Adipocyte (in vitro differentiated cells): ENCODE data around the gene ARHGDIB.

ENCODE experiments used
- DNase-seq: peaks from one replicate; pipeline ENCODE4 v3.0.0-alpha.2; 2015; ENCODE audit warnings: low read depth
- H3K27me3 ChIP-seq: replicated peaks from 2 replicates; pipeline ENCODE4 v1.7.0; 2013; ENCODE audit warnings: mild to moderate bottlenecking, low read length, moderate library complexity; ENCODE audit not compliant: control insufficient read depth, insufficient read depth
- H3K36me3 ChIP-seq: 2 replicates; pipeline ENCODE4 v1.7.0; 2013; ENCODE audit warnings: low read length, mild to moderate bottlenecking, moderate library complexity; ENCODE audit not compliant: control insufficient read depth, insufficient read depth, severe bottlenecking
- H3K4me1 ChIP-seq: 2 replicates; pipeline ENCODE4 v1.7.0; 2013; ENCODE audit warnings: mild to moderate bottlenecking, low read length, moderate library complexity; ENCODE audit not compliant: control insufficient read depth, insufficient read depth
- H3K4me3 ChIP-seq: 2 replicates; pipeline ENCODE4 v1.7.0; 2013; ENCODE audit warnings: mild to moderate bottlenecking, low read length, moderate library complexity
- H3K9ac ChIP-seq: 2 replicates; pipeline ENCODE4 v1.7.0; 2013; ENCODE audit warnings: mild to moderate bottlenecking, low read length, moderate library complexity
- H3K9me3 ChIP-seq: 2 replicates; pipeline ENCODE4 v1.7.0; 2013; ENCODE audit warnings: mild to moderate bottlenecking, low read length, moderate library complexity; ENCODE audit not compliant: control insufficient read depth

ARHGDIB gene

GRCh38 chr12:14956024-14956891 lies 5.1 kb downstream of the ARHGDIB start:
- Histone ChIP-seq H3K9me3 (no peaks in the 10 kb centered on the region), H3K36me3 (no peaks in the 10 kb centered on the region), H3K4me1 (peaks cover 19% of the 10 kb centered on the region), H3K9ac (no peak overlapping the region), H3K4me3 (no peak overlapping the region), H3K27me3 (no peaks in the 10 kb centered on the region)
- no peak for DNase-seq

GRCh38 chr12:14954269-14954668 lies 7.1 kb downstream of the ARHGDIB start:
- DNase-seq: no peak
- no peaks in the 10 kb centered on the region for H3K9me3 ChIP-seq
- H3K4me3 ChIP-seq: no peak overlapping the region
- no peaks in the 10 kb centered on the region for H3K27me3 ChIP-seq
- H3K9ac ChIP-seq: no peak overlapping the region
- H3K36me3 ChIP-seq: no peaks in the 10 kb centered on the region
- H3K4me1 ChIP-seq: peaks cover 15% of the 10 kb centered on the region

GRCh38 chr12:14953752-14954151 lies 7.6 kb downstream of the ARHGDIB start:
- Histone ChIP-seq H3K4me1 (peaks cover 19% of the 10 kb centered on the region), H3K9me3 (no peaks in the 10 kb centered on the region), H3K4me3 (no peak overlapping the region), H3K9ac (no peak overlapping the region), H3K27me3 (no peaks in the 10 kb centered on the region), H3K36me3 (no peaks in the 10 kb centered on the region)
- no peak for DNase-seq

- H3K4me1 ChIP-seq: peaks cover 24% of the 10 kb centered on the region
- no peaks in the 10 kb centered on the region for H3K36me3 ChIP-seq
- H3K27me3 ChIP-seq: no peaks in the 10 kb centered on the region
- H3K9me3 ChIP-seq: no peaks in the 10 kb centered on the region
- no peak overlapping the region for H3K9ac ChIP-seq
- H3K4me3 ChIP-seq: no peak overlapping the region
- peak; percentile 78 for DNase-seq
Measured at GRCh38 chr12:14952299-14952921, 9.0 kb downstream of the ARHGDIB start.

- peaks cover 22% of the 10 kb centered on the region for H3K4me1 ChIP-seq
- H3K36me3 ChIP-seq: no peaks in the 10 kb centered on the region
- H3K4me3 ChIP-seq: no peak overlapping the region
- no peak overlapping the region for H3K9ac ChIP-seq
- no peaks in the 10 kb centered on the region for H3K9me3 ChIP-seq
- H3K27me3 ChIP-seq: no peaks in the 10 kb centered on the region
- no peak for DNase-seq
Measured at GRCh38 chr12:14951851-14952250, 9.6 kb downstream of the ARHGDIB start.

GRCh38 chr12:14950982-14951746 lies 10.2 kb downstream of the ARHGDIB start:
- DNase-seq: no peak
- no peak overlapping the region for H3K4me3 ChIP-seq

GRCh38 chr12:14950421-14950820 lies 11.0 kb downstream of the ARHGDIB start:
- H3K4me1 ChIP-seq: peaks cover 36% of the 10 kb centered on the region
- H3K9ac ChIP-seq: no peak overlapping the region
- H3K4me3 ChIP-seq: no peak overlapping the region
- DNase-seq: no peak
- no peaks in the 10 kb centered on the region for H3K9me3 ChIP-seq
- H3K36me3 ChIP-seq: no peaks in the 10 kb centered on the region
- no peaks in the 10 kb centered on the region for H3K27me3 ChIP-seq

More at GRCh38 chr12:14950982-14951746, 10.2 kb downstream of the ARHGDIB start:
- Histone ChIP-seq H3K36me3 (no peaks in the 10 kb centered on the region), H3K9me3 (no peaks in the 10 kb centered on the region), H3K9ac (no peak overlapping the region), H3K4me1 (peaks cover 29% of the 10 kb centered on the region), H3K27me3 (no peaks in the 10 kb centered on the region)

- peaks cover 36% of the 10 kb centered on the region for H3K4me1 ChIP-seq
- no peak overlapping the region for H3K9ac ChIP-seq
- no peak overlapping the region for H3K4me3 ChIP-seq
- no peaks in the 10 kb centered on the region for H3K36me3 ChIP-seq
- no peak for DNase-seq
- H3K27me3 ChIP-seq: no peaks in the 10 kb centered on the region
- no peaks in the 10 kb centered on the region for H3K9me3 ChIP-seq
Measured at GRCh38 chr12:14949631-14950030, 11.8 kb downstream of the ARHGDIB start.

GRCh38 chr12:14948672-14949071 lies 12.7 kb downstream of the ARHGDIB start:
- H3K27me3 ChIP-seq: no peaks in the 10 kb centered on the region
- no peaks in the 10 kb centered on the region for H3K36me3 ChIP-seq
- H3K9ac ChIP-seq: peak overlapping the region; percentile 54
- H3K4me1 ChIP-seq: peaks cover 36% of the 10 kb centered on the region
- H3K4me3 ChIP-seq: peak overlapping the region; percentile 9
- DNase-seq: peak; percentile 34
- no peaks in the 10 kb centered on the region for H3K9me3 ChIP-seq

- no peak for DNase-seq
- Histone ChIP-seq H3K36me3 (no peaks in the 10 kb centered on the region), H3K4me1 (peaks cover 31% of the 10 kb centered on the region), H3K4me3 (no peak overlapping the region), H3K27me3 (no peaks in the 10 kb centered on the region), H3K9ac (no peak overlapping the region), H3K9me3 (no peaks in the 10 kb centered on the region)
Measured at GRCh38 chr12:14946861-14947260, 14.5 kb downstream of the ARHGDIB start.

- H3K4me3 ChIP-seq: peak overlapping the region; percentile 22
Measured at GRCh38 chr12:14946162-14946561, 15.2 kb downstream of the ARHGDIB start.

More at GRCh38 chr12:14946162-14946561, 15.2 kb downstream of the ARHGDIB start:
- Histone ChIP-seq H3K9ac (no peak overlapping the region), H3K36me3 (no peaks in the 10 kb centered on the region), H3K27me3 (no peaks in the 10 kb centered on the region), H3K9me3 (no peaks in the 10 kb centered on the region), H3K4me1 (peaks cover 27% of the 10 kb centered on the region)
- peak; percentile 30 for DNase-seq
